Measurements from ENCODE around the gene ATP1B2. TPM values are rescaled to one million over a fixed set of nuclear protein-coding genes. Genes with fewer than 3 reads are reported as not detected.
A peak's percentile ranks its signal among the peaks of the same experiment; 100 is the strongest.

Gene ATP1B2
- total and polyA plus RNA-seq, 2 of the 8 experiments (the other 6 are each of a cell fraction or from before 2014, with no cell fraction given): 9.1 to 21.0 TPM

DNA sequence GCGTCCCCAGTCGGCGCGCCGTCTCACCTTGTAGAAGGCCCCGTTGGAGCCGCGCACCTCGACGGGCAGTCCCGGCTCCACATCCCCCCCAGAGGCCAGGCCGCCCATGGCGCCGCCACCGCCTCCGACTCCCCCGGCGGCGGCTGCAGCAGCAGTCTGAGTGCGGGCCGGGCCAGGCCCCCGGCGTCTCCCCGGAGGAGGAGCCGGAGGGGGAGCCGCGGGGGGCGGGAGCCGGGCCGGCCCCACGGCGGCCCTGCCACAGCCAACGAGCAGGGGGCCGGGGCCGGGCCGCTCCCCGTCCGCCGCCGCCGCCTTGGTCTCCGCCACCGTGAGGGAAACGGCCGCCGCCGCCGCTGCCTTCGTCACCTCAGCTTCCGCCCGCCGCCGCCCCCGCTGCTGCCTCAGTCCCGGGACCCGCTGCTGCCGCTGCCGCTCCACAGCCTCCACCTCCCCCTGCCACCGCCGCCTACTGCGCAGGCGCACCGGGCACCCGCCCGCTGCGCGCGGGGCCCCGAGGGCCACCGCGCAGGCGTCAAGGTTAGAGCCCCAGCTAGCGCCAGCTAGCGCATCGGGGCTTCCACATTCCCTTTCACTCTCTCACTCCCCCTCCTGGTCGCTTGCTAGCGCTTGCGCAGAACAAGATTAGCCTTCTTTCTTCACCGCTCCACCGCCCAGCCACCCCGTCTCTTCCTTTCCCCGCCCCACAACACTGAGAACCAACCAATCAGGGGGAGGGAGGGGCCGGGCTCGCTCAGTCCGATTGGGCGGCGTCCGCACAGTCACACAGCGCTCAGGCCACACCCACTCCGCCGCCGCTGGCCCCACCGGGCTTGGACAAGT, 36.1 kb upstream of the ATP1B2 start, which contains the start of gene FXR2 (continued):
- TF ChIP-seq SAP30 (IDR thresholded peaks at IDR 0.05; ENCODE audit: insufficient read depth, insufficient replicate concordance, low read length) (no peak), NRF1 (IDR thresholded peaks at IDR 0.05; ENCODE audit: low read depth, low read length) (peak; percentile 85), TBP (IDR thresholded peaks at IDR 0.05; ENCODE audit: low read depth, low read length) (peak; percentile 28; the same call in 1 of the 2 replicates), SP1 (IDR thresholded peaks at IDR 0.05; ENCODE audit: low read depth, low read length) (peak; percentile 54; the same call in 1 of the 2 replicates), JUND (IDR thresholded peaks at IDR 0.05; ENCODE audit: low read length) (no peak), CTCF (IDR thresholded peaks at IDR 0.05; ENCODE audit: control extremely low read depth in 1 of 3, insufficient read depth in 1 of 3, low read depth in 1 of 3, low read length in 3 of 3) (peak; percentile 62 to 76 (median 64)), POLR2A (IDR thresholded peaks at IDR 0.05; ENCODE audit: control extremely low read depth in 1 of 2, low read depth in 2 of 2, low read length in 2 of 2) (peak in 1 of 2 experiments; percentile 24; a peak in 1 of 3 replicates), CBX8 (IDR thresholded peaks at IDR 0.05; ENCODE audit: borderline replicate concordance, low read depth, low read length) (no peak), RAD21 (IDR thresholded peaks at IDR 0.05 in 1 of 2, conservative IDR thresholded peaks at IDR 0.05 in 1 of 2; ENCODE audit: low read depth in 2 of 2, low read length in 2 of 2) (peak; percentile 14 to 29), TAF7 (optimal IDR thresholded peaks at IDR 0.05; ENCODE audit: borderline replicate concordance, low read depth, low read length) (peak; percentile 26), EZH2 (IDR thresholded peaks at IDR 0.05; ENCODE audit: low read depth, low read length, severe bottlenecking) (no peak), YY1 (IDR thresholded peaks at IDR 0.05; ENCODE audit: low read depth, low read length) (0 out of 2 replicates have a peak, but pooled peaks have one; percentile 13), POU5F1 (IDR thresholded peaks at IDR 0.05; ENCODE audit: low read depth, low read length) (no peak), ZNF274 (IDR thresholded peaks at IDR 0.05; ENCODE audit: borderline replicate concordance, extremely low read depth, low read length) (no peak), TCF12 (IDR thresholded peaks at IDR 0.05; ENCODE audit: low read depth, low read length) (peak; percentile 75; the same call in 1 of the 2 replicates), TEAD4 (IDR thresholded peaks at IDR 0.05; ENCODE audit: low read depth, low read length) (peak; percentile 50; the same call in 1 of the 2 replicates), CREB1 (IDR thresholded peaks at IDR 0.05) (peak; percentile 74), SP2 (IDR thresholded peaks at IDR 0.05; ENCODE audit: low read length) (peak; percentile 13; the same call in 1 of the 2 replicates)
- TF ChIP-seq, protein P1, sequence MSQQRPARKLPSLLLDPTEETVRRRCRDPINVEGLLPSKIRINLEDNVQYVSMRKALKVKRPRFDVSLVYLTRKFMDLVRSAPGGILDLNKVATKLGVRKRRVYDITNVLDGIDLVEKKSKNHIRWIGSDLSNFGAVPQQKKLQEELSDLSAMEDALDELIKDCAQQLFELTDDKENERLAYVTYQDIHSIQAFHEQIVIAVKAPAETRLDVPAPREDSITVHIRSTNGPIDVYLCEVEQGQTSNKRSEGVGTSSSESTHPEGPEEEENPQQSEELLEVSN (IDR thresholded peaks at IDR 0.05): no peak

Data from H1 (cell line).